ENCODE results near the gene RABEP2. TPM values are rescaled to one million over a fixed set of nuclear protein-coding genes. Genes with fewer than 3 reads are reported as not detected.

The RABEP2 gene
- total RNA-seq, 1 donor from 2014 or later: 110 TPM

DNA sequence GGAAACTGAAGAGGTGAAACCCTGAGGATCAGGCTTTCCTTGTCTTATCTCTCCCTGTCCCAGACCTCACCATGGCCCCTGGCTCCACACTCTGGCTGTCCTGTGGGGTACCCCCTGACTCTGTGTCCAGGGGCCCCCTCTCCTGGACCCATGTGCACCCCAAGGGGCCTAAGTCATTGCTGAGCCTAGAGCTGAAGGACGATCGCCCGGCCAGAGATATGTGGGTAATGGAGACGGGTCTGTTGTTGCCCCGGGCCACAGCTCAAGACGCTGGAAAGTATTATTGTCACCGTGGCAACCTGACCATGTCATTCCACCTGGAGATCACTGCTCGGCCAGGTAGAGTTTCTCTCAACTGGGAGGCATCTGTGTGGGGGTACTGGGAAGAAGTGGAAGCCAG is 8.1 kb upstream of the RABEP2 start:
- DNase-seq (no peak), ATAC-seq (ENCODE audit: low read depth) (no peak)
- ChIA-PET POLR2A (interaction anchor here (0.6 to 12.8 kb wide), 13 partner anchors 10 to 110 kb away, joined by 3 to 192 read pairs (median 15); partner anchors contain the start of genes ATP2A1, ATXN2L, NFATC2IP and RABEP2), CTCF (interaction anchor here (1.0 to 7.4 kb wide), 5 partner anchors 10 to 60 kb away, joined by 4 to 51 read pairs (median 4); partner anchors contain the start of gene NFATC2IP)
- intact Hi-C loops (cut with micrococcal nuclease): loop anchor here (5.0 kb wide), 1 partner anchor 441 kb away; the partner anchor contains the start of genes APOBR and CLN3
- H3K4me1 Mint-ChIP-seq: peaks cover 74% of the 10 kb centered on the region
- peaks cover 52% of the 10 kb centered on the region for H3K36me3 Mint-ChIP-seq (ENCODE audit: low read depth)
- TF ChIP-seq CTCF (IDR thresholded peaks at IDR 0.05): no peak
- H3K27ac Mint-ChIP-seq: peak overlapping the region; percentile 98
- H3K9me3 Mint-ChIP-seq: no peaks in the 10 kb centered on the region
- no peaks in the 10 kb centered on the region for H3K27me3 Mint-ChIP-seq
- H3K4me3 Mint-ChIP-seq: peak overlapping the region; percentile 99

GRCh38 chr16:28932339-28933141 is 7.5 kb upstream of the RABEP2 start:
- ChIA-PET POLR2A (interaction anchor here (0.5 to 12.8 kb wide), 19 partner anchors 8 to 994 kb away, joined by 3 to 192 read pairs (median 8); partner anchors contain the start of genes APOBR, ATP2A1, ATXN2L and KCTD13), CTCF (interaction anchor here (1.0 to 7.4 kb wide), 5 partner anchors 9 to 59 kb away, joined by 4 to 51 read pairs (median 4); partner anchors contain the start of gene NFATC2IP)
- TF ChIP-seq CTCF (IDR thresholded peaks at IDR 0.05): no peak
- Mint-ChIP-seq H3K36me3 (ENCODE audit: low read depth) (peaks cover 46% of the 10 kb centered on the region), H3K27me3 (no peaks in the 10 kb centered on the region), H3K4me3 (peak overlapping the region; percentile 99), H3K4me1 (peaks cover 78% of the 10 kb centered on the region), H3K9me3 (no peaks in the 10 kb centered on the region), H3K27ac (peak overlapping the region; percentile 98)
- ATAC-seq (ENCODE audit: low read depth) (no peak), DNase-seq (no peak)
- intact Hi-C loops (cut with micrococcal nuclease): loop anchor here (1.0 to 5.0 kb wide), 3 partner anchors 8 to 440 kb away; partner anchors contain the start of genes APOBR and CLN3

DNA sequence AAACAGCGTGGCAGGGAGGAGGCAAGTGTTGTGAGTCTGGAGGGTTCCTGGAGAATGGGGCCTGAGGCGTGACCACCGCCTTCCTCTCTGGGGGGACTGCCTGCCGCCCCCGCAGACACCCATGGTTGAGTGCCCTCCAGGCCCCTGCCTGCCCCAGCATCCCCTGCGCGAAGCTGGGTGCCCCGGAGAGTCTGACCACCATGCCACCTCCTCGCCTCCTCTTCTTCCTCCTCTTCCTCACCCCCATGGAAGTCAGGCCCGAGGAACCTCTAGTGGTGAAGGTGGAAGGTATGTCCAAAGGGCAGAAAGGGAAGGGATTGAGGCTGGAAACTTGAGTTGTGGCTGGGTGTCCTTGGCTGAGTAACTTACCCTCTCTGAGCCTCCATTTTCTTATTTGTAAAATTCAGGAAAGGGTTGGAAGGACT is 6.8 kb upstream of the RABEP2 start, which contains the start of gene CD19:
Gene CD19 (plus strand): TSS at position 171 of the 425 bp plus-strand sequence. CDS start 30 bp downstream, at position 201.
- peak within 1 kb of the TSS; percentile 99 for H3K4me3 Mint-ChIP-seq
- no peaks in the 10 kb centered on the region for H3K9me3 Mint-ChIP-seq
- peak; percentile 60 for DNase-seq
- ATAC-seq (ENCODE audit: low read depth): peak; percentile 49
- TF ChIP-seq CTCF (IDR thresholded peaks at IDR 0.05): no peak
- peaks cover 40% of the 10 kb centered on the region for H3K36me3 Mint-ChIP-seq (ENCODE audit: low read depth)
- H3K4me1 Mint-ChIP-seq: peaks cover 75% of the 10 kb centered on the region
- ChIA-PET CTCF (interaction anchor here (1.0 to 7.4 kb wide), 5 partner anchors 8 to 58 kb away, joined by 4 to 51 read pairs (median 4); partner anchors contain the start of gene NFATC2IP), POLR2A (interaction anchor here (0.5 to 12.8 kb wide), 17 partner anchors 9 to 994 kb away, joined by 3 to 192 read pairs (median 8); partner anchors contain the start of genes APOBR, ATP2A1, ATXN2L and KCTD13)
- no peaks in the 10 kb centered on the region for H3K27me3 Mint-ChIP-seq
- intact Hi-C loops (cut with micrococcal nuclease): loop anchor here (1.0 to 5.0 kb wide), 3 partner anchors 8 to 440 kb away; partner anchors contain the start of genes APOBR and CLN3
- H3K27ac Mint-ChIP-seq: peak within 1 kb of the TSS; percentile 98

DNA sequence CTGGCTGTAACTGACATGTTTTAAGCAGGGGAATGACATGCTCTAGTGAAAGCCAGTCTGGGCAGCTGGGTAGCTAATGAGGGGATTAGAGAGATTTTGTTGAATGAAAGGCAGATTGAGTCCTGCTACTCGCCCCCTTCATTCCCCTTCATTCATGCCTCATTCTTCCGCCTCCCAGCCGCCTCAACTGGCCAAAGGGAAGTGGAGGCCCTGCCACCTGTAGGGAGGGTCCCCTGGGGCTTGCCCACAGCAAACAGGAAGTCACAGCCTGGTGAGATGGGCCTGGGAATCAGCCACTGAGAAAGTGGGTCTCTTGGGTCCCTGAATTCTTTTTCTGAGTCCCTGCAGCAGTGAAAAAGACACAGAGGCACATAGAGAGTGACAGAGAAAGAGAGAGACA is 5.6 kb upstream of the RABEP2 start:
- ChIA-PET CTCF (interaction anchor here (7.4 kb wide), 1 partner anchor 14 kb away, joined by 51 read pairs; no protein-coding TSS in a partner anchor), POLR2A (interaction anchor here (0.8 to 3.3 kb wide), 7 partner anchors 14 to 108 kb away, joined by 4 to 44 read pairs (median 16); partner anchors contain the start of genes ATP2A1, ATXN2L, NFATC2IP and SH2B1)
- Mint-ChIP-seq H3K4me1 (peaks cover 75% of the 10 kb centered on the region), H3K27me3 (no peaks in the 10 kb centered on the region), H3K4me3 (peak overlapping the region; percentile 99), H3K27ac (peak overlapping the region; percentile 98), H3K36me3 (ENCODE audit: low read depth) (peaks cover 32% of the 10 kb centered on the region), H3K9me3 (no peaks in the 10 kb centered on the region)
- intact Hi-C loops (cut with micrococcal nuclease): loop anchor here (5.0 kb wide), 1 partner anchor 438 kb away; the partner anchor contains the start of genes APOBR and CLN3
- peak; percentile 76 for ATAC-seq (ENCODE audit: low read depth)
- DNase-seq: peak; percentile 60
- TF ChIP-seq CTCF (IDR thresholded peaks at IDR 0.05): no peak

Measured in activated B cell treated with CpG ODN at 0.5 μM for 24 hours (primary cell).